ENCODE measurements around the gene ANKRD44.
"Not testable (repeated sequence)": the region's sequence is repeated elsewhere in the genome, so short reads cannot be mapped to it uniquely, and the experiment has no call there.

Gene ANKRD44

GRCh38 chr2:197256547-197257170 lies 53.9 kb downstream of the ANKRD44 start:
- DNase-seq = no peak

- no peak for DNase-seq
These were observed 54.6 kb downstream of the ANKRD44 start for GRCh38 chr2:197256021-197256420.

GRCh38 chr2:197255543-197255942 lies 55.0 kb downstream of the ANKRD44 start:
- DNase-seq = no peak

GRCh38 chr2:197254776-197255530 lies 55.6 kb downstream of the ANKRD44 start:
- DNase-seq = no peak

- DNase-seq = no peak
These were observed 59.0 kb downstream of the ANKRD44 start for GRCh38 chr2:197251576-197251975.

GRCh38 chr2:197251163-197251562 lies 59.4 kb downstream of the ANKRD44 start:
- no peak for DNase-seq

- DNase-seq = no peak
These were observed 60.5 kb downstream of the ANKRD44 start for GRCh38 chr2:197250084-197250397.

- DNase-seq = no peak
These were observed 61.0 kb downstream of the ANKRD44 start for GRCh38 chr2:197249381-197250083.

GRCh38 chr2:197248623-197249022 lies 62.0 kb downstream of the ANKRD44 start:
- DNase-seq = no peak

- no peak for DNase-seq
These were observed 62.6 kb downstream of the ANKRD44 start for GRCh38 chr2:197248001-197248401.

GRCh38 chr2:197247083-197247482 lies 63.5 kb downstream of the ANKRD44 start:
- no peak for DNase-seq

- DNase-seq = no peak
These were observed 64.5 kb downstream of the ANKRD44 start for GRCh38 chr2:197245829-197246804.

GRCh38 chr2:197244349-197244748 lies 66.2 kb downstream of the ANKRD44 start:
- no peak for DNase-seq

- no peak for DNase-seq
These were observed 67.9 kb downstream of the ANKRD44 start for GRCh38 chr2:197242719-197243118.

- no peak for DNase-seq
These were observed 69.0 kb downstream of the ANKRD44 start for GRCh38 chr2:197241596-197241995.

GRCh38 chr2:197241153-197241552 lies 69.4 kb downstream of the ANKRD44 start:
- DNase-seq = no peak

- DNase-seq = no peak
These were observed 70.0 kb downstream of the ANKRD44 start for GRCh38 chr2:197240421-197241041.

GRCh38 chr2:197240018-197240417 lies 70.6 kb downstream of the ANKRD44 start:
- not testable (repeated sequence) for DNase-seq

- no peak for DNase-seq
These were observed 71.1 kb downstream of the ANKRD44 start for GRCh38 chr2:197239434-197239833.

- DNase-seq = no peak
These were observed 72.6 kb downstream of the ANKRD44 start for GRCh38 chr2:197238043-197238365.

GRCh38 chr2:197237291-197238042 lies 73.1 kb downstream of the ANKRD44 start:
- no peak for DNase-seq

- DNase-seq = no peak
These were observed 73.8 kb downstream of the ANKRD44 start for GRCh38 chr2:197236816-197237215.
